IPS DF 4.7 (cell line): ENCODE measurements around the gene KDM4C.

Experiments
- DNase-seq: peaks from one replicate; pipeline ENCODE4 v3.0.0-alpha.2; 2013; ENCODE audit warnings: low spot score; ENCODE audit errors: extremely low read depth

The KDM4C gene

DNA sequence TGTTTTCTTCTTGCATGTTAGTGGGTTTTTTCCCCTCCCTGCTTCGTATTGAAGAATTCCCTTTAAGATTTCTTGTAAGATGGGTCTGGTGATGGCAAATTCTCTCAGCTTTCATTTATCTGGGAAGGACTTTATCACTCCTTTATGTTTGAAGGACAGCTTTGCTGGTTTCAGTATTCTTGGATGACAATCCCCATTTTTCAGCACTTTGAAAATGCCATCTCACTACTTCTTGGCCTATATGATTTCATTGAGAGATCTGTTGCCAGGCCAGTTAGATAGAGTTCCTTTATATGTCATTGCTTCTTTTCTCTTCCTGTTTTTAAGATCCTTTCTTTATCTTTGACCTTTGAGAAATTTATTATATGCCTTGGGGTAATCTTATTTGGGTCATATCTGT, 106.3 kb downstream of the KDM4C start:
- no peak for DNase-seq

DNA sequence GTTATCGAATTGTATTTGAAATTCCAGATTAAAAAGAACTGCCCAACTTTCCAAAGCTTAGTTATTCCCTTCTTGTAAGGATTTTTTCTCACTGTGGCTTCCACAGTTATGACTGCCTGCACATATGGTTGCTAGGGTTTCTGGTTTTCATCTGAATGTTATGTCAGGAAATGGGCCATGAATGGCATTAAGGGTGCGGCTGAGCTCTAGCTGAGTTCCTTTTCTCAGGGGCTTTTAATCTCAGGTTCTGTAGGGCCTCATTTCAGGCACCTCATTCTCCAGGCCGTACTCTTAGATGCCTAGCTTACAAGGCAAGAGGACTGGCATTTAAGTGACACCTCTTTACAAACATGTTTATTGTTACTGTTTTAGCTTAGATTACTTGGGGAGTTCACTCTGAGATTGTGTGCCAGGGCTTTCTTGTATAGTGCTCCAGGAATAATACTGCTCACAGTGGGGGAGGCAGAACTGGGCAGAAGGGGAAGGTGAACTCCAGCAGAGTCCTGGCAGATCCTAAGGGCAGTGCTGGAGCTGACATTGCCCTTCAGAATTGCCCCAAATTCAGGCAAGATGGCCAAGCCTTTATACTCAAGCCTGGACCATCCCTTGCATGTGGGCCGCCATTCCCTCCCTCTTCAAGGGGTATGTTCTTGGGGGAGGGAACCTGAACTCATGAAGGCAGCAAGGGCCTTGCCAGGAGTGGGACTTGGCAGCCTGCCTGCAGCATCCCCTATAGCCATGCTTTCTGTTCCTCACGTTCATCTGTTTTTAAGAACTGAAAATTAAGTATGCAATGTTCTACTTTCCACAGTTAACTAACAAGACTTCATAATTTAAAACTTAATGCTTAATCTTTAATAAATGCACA, 111.5 kb downstream of the KDM4C start:
- DNase-seq = peak; percentile 38

DNA sequence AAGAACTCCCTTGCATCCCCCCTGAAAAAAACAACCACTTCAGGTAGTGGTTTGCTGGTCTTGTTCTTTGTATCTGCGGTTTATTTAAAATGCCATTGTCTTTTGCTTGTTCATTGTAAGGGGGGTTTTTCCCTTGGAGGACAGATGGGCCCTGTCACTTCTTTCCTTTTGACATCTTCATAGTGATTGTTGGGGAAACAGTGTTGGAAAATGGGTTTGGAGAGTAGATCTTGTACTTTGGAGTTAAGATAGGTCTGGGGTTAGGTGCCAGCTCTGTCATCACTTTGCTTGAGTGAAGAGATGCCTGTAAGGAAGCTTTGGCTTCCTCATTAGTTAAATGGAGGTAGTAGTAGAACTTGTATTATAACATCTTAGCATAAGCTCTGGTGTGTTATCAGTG, 112.4 kb downstream of the KDM4C start:
- no peak for DNase-seq

DNA sequence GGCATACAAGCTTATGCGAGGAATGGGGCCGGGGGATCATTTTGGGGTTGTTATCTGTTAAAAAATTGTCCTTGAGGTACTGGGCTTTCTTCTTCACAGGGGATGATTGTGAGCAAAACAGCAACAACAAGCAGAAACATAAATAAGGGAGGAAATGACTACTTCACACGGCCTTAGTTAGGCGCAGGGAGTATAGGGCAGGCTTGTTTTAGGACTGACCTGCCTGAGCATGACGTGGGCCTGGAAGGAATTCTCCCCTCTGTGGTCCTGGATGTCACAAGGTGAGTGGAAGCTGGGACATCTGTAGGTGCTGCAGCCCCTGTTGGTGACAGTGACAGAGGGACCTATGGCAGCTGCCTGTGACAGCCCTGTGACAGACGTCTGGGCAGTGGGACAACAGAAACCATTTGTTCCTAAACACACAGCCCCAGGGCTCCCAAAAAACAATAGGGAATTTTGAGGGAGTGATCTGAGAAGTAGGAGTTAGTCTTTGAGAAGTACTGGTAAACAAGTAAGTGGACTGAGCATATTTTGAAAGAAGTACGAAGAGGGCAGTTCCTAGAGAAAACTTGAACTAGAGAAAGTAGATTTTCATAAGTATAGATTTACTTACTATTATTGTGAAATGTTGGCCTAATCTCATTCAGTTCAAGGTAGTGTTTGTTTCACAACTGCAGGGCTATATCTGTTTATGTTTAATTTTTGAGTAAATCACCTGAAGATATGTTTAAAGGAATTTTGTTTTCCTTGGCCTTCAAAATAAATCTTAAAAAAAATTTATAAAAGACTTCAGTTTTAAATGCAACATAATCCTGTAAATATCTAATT, 113.1 kb downstream of the KDM4C start:
- no peak for DNase-seq

DNA sequence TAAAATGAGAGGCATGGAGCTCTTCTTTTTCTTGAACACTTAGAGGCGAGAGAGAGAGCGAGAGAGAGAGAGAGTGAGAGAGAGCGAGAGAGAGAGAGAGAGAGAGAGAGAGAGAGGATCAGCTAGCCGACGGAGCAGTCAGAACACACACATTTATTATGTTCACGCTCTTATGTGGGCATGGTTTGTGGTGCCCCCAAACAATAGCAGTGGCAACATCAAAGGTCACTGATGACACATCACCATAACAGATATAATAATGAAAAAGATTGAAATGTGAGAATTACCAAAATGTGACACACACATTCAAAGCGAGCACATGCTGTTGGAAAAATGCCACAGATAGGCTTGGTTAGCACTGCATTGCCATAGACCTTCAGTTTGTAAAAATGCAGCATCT, 116.1 kb downstream of the KDM4C start:
- DNase-seq = no peak

DNA sequence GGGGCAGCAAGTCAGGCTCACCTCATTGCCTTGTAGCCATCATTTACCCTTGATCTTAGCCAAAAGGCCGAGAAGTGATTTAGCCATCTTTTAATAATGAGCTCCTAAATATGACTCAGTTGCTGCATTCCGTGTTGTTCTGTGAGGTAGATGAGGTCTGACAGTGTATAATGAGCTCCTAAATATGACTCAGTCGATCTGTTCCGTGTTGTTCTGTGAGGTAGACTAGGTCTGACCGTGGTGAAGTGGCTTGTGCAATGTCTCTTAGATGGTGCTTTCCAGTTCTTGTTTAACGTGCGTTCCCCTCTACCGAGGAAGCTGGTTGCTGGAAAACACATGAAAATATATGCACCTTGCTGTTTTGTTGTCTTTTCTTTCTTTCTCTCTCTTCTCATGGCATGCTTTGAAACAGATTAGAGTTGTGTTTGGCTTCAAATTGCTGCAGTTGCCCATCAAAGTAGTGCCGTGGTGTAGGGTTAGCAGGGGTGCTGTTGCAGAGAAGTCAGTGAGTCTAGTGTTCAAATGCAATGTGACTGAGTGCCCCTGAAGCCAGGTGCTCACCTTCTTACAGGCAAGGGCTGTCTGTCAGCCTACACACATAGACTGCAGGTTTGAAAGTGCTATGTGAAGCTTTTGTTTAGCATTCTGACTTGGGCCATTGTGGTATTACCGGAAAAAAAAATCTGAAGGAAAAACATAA, 118.6 kb downstream of the KDM4C start:
- no peak for DNase-seq

DNA sequence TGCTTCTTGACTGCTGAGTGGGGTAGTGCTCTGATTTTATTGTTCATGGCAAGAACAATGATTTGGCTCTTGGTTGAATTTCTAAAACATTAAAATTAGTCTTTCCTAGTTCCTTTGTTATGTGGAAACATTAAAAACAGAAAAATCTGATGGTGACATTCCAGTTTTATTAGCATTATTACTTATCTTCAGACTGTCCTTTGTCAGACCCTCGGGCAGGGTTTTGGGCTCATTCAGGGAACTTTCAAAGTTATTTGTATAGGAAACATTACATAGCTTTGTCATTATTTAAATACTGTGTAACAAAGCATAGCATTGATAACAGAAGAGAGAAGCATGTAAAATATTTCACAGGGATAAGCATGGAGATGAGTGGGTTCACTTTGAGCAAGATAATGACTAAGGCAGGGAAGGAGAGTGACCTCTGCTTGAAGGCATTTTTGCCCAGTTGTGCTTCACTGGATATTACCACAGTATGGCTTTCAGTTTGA, 119.9 kb downstream of the KDM4C start:
- DNase-seq = no peak

DNA sequence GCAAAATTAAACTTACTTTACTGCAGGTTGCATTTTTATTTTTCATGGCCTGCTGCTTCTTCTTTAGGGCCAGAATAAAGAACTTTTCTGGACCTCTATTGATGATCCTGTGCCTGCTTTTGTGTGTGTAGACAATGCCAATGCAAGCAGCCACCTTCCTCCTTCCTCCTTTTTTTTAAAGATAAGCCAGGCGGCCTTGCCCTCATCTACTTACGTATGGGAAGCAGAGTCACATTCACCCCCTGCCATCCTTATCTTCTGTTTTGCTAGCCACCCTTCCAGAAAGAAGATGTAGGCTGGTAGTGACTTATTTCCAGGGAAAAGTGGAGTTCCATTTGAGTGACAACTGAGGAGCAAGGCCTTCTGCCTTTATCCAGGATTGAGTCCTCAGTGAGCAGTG, 122.9 kb downstream of the KDM4C start:
- DNase-seq = no peak

DNA sequence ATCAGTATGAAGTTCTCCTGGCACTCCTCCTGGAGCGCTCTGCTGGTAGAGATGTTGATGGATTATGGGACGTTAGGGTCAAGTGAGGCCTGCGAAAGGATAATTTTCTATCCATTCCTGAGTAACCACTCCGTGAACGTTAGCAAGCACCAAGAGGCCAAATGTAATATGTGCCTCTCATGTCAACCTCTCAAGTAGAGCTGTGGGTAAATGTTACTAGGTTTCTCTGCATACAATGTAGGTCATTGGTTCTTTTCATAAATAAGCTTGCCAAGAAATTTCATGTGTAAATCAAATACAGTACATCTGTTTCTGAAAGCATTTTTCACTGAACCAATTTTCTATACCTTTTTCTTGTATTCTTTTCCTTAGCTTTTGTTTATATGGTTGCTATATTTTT, 126.3 kb downstream of the KDM4C start:
- DNase-seq = no peak

DNA sequence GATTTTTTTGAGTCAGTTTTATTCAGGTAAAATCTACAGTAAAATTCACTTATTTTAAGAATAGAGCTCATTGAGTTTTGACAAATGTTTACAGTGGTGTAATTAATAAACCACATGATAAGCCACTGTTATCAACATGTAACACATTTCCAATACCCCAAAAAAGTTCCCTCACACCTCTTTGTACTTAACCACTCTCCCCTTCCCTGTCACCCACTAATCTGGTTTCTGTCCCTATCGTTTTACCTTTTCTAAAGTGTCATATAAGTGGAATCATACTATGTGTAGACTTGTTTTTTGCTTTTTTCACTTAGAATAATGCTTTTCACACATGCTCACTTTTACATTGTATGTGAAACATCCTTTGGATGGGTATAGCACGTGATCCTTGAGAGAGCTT, 127.2 kb downstream of the KDM4C start:
- no peak for DNase-seq

DNA sequence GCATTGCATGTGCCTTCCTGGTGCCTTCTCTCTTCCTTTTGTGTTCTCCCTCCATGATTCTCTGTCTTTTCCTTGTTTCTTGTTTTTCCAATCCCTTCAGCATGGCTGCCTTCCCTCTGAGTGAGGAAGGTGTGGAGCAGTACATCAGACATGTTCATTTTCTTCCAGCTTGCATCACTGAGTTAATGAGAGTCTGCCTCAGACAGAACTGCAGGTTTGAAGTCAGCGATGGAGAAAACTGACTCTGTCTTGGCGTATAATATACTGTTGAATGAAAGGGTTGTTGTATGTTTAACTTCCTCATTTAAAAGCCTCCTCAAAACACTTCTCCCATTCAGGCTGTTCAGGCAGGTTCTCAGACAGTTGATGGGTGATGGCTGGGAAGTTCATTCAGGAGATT, 129.3 kb downstream of the KDM4C start:
- no peak for DNase-seq

DNA sequence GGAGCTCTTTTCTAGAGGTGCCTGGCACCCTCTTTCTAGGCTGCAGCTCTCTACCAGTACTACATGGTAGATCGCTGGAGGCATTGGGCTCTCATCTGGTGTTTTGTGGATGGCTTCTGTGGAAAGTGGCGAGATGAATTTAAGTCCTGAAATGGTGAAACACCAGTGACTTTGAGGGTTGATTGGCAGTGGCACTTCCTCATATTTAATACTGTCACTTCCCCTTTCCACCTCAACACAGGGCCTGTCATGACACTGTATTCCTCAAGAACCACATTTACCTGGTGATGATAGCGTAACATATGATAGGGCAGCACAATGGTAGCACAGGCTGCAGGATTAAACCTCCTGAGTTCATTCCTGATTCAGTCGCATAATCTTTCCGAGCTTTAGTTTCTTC, 132.1 kb downstream of the KDM4C start:
- no peak for DNase-seq

DNA sequence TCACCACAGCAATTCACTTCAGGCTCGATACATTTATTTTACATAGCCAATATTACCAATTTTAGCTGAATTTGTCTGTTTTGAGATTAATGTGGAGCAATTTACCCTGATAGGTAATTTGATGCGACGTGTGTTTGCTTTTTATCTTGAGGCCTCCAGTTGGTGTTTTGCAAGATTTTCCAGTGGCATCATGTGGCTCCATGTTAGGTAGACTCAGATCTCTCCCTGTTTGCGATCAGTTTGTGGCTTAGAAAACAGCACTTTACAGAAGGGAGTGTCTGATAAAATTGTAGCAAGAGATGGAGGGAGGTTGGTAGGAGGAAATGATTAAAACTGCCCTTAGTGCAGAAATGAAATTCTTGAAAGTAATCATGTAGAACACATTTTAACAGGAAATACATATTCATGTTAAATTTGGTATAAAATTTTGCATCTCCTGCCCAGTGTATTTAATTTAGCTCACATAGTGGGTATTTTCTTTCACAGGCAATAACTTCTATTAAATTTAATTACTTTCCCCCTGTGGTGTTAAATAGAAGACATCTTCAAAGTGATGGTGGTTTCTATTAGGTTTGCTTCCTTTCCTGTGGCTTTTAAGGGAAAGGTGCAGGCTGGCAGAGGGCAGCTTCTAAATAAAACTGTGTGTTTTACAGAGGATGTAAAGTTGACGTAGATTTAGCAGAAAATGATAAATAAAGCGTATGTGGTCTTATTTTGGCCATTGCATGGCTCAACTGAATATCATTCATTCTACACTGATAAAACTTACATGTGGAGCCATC, 135.8 kb downstream of the KDM4C start:
- no peak for DNase-seq

DNA sequence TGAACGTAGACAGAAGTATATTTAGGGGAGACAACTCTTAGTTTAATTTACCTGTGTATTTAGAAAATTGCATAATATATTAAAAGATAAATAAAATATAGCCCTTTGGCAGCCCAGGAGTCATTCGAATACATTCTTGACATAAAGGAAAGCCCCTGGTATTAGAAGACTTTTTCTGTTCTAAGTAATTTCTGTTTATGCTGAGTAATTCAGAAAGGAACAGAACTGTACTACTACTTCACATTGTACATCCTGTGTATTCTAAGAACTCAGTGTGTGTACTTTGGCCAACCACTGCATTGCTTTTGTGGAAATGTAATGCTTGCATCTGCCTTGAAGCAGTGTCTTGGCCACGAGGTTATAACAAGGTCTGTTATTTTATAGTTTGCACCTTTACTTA, 136.4 kb downstream of the KDM4C start:
- DNase-seq = no peak

DNA sequence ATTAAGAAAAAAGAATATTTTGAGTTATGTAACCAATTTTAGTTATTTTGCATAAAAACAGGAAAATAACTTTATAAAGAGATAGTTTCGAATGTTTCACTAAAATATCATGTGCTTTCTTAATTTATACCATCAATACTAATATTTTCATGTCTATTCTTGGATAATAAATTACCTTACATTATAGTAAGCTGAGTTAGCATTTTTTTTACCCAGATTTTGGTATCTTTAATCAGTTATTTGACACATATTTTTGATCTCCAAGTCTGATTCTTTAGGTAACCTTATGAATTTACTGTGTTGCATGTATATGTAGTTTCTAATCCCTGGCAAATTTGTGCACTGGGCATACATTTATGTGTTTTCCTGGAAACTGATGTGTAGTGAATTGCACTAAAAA, 138.0 kb downstream of the KDM4C start:
- no peak for DNase-seq

DNA sequence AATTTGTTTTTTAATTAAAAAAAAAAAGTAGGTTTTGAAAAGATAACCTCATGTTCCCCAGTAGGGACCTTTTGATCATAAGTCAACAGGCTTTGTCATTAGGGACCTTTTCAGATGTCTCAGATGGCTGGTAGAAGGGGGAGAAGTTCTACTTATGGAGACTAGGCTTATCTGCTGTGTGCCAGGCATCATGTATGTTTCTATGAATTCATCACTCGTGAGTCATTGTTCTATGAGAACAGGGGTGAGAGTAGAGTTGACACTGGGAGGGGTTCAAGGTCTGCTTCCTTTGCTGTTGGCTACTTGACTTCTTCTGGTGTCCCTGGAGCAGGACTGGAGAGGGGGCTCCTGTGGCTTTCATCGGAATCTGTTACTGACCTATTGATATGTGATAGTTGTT, 138.8 kb downstream of the KDM4C start:
- no peak for DNase-seq

DNA sequence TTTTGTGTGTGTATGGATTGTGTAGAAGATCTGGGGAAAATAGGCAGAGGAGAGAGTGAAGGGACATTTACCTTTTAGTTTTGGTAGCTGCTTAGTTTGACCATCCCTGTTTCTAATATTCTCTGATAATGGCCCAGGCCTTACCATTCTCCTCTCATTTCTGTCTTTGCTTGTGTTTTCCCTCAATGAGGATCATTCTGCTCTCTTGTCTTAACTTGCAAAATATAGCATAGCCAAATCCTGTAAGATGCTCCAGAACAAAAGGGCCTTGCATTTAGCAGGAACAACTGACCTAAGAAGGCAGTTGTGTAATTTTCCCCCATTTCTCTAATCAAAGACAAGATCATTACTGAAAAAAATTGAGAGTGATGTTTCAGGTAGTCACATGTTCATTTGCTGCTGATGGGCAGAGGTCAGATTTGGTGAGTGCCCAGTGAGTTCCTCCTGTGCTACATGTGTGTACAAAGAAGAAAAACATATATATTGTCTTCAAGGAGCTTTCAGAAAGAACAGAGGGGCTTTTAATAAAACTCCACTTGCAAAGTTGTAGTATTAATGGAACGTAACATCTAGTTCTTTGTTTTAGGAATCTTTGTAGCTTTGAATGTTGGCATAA, 139.5 kb downstream of the KDM4C start:
- no peak for DNase-seq

DNA sequence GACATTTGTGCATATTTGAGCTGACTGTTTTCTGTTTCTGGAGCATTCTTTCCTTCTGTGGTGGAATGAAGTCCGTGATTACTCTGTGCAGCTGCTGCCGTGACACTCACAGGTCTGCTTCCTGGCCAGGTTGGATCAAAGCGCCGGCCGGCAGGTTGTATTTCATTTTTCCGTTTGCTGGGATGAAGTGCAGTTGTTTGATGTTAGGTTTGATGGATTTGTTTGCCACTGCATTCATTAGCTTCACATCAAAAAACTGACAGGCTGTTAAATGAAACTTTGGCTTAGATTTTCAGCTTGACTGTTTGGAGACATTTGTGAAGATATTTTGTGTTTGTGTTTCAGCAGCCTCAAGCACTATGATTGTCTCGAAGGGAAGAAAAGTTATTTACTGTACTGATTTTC, 140.1 kb downstream of the KDM4C start:
- no peak for DNase-seq

DNA sequence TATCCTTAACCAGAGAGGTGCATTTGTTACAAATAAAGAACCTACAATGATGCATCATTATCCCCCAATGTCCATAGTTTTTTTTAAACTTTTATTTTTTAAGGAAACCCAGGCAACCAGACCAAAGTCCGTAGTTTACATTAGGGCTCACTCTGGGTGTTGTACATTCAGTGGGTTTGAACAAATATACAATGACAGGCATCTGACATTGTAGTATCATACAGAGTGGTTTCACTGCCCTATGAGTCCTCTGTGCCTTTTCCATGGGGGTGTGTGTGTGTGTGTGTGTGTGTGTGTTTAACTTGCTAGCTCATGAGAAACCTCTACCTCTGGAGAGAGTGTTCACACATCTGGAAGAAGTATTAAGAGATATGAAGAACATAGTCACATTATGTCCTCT, 141.5 kb downstream of the KDM4C start:
- no peak for DNase-seq

DNA sequence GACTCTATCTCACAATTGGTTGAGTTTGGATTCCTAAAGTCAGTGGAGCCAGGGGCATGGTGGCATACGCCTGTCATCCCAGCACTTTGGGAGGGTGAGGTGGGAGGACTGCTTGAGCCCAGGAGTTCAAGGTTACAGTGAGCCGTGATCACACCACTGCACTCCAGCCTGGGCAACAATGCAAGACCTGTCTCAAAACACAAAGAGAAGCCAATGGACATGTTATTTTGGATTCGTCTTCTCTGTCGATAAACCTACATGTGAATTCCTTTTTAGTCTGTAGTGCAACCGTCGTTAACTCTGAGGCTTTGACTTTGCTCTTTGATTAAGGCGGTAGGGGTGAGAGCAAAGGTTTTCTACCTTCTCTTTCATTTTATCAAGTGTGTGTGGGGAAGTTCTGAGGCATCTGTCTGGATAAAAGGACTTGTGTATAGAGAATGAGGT, 142.7 kb downstream of the KDM4C start:
- DNase-seq = no peak

DNA sequence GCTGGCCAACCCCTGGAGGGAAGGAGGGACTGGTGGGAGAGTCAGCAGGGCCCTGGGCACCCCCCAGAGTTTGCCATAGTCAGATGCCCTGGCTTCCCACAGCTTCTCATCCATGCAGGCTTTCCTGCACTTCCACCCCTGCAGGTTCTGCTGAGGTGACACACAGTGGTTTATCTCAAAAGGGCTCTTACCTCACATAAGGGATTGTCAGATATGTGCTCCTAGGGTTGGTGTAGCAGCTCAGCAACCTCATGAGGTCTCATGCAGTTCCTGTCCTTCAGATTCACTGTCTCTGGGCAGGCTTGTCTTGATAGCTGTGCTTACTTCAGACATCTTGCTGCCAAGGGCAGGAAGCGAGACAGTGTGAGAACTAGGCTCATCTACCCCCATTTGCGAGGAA, 143.4 kb downstream of the KDM4C start:
- DNase-seq = no peak
